Mucosa of descending colon (tissue), 3 donors: Measurements from ENCODE around the gene HSD17B10. TPM values are rescaled to one million over a fixed set of nuclear protein-coding genes. Genes with fewer than 3 reads are reported as not detected.

Experiments used
- ATAC-seq: fragments of 200-7000 bp; cut with Tn5 transposase; one replicate; pipeline ENCODE4 v1.9.1; 2020; ENCODE audit warnings: mild to moderate bottlenecking, moderate library complexity
- DNase-seq, 3 donors: peaks; one replicate each; pipeline ENCODE4 v3.0.0-alpha.2; 2020
- H3K36me3 ChIP-seq: fragments of 200-600 bp; one replicate; pipeline ENCODE4 v1.8.0; 2021; ENCODE audit warnings: low read depth, mild to moderate bottlenecking
- H3K4me1 ChIP-seq: fragments of 200-600 bp; one replicate; pipeline ENCODE4 v1.8.0; 2021; ENCODE audit warnings: low read depth, mild to moderate bottlenecking
- H3K4me3 ChIP-seq: fragments of 200-600 bp; one replicate; pipeline ENCODE4 v1.8.0; 2021; ENCODE audit warnings: mild to moderate bottlenecking
- H3K9me3 ChIP-seq: fragments of 200-600 bp; one replicate; pipeline ENCODE4 v1.8.0; 2021; ENCODE audit warnings: mild to moderate bottlenecking
- intact Hi-C, 2 donors: fragments of 100-400 bp; cut with DNase I in 1 of 2; cut with micrococcal nuclease in 1 of 2; formaldehyde crosslinking; loops; one replicate each; pipeline versions ENCODE4 v1.11.0 to v1.11.1; 2022; cut with DNase I, micrococcal nuclease
- total RNA-seq, 3 donors: library from RNA; stranded (reverse); fragmentation: NEBNext Ultra II Directional in 2 of 3; extraction: Animal tissue kit (Norgen Biotek cat#: 25700) in 2 of 3; gene quantifications; one replicate each; pipeline versions ENCODE4 v1.2.1 to v1.2.4, GENCODE V29; 2021 to 2023
- TF ChIP-seq, protein P1 (sequence below): fragments of 200-600 bp; IDR thresholded peaks from one replicate; pipeline ENCODE4 v1.8.0; 2022; ENCODE audit warnings: antibody characterized with exemption, mild to moderate bottlenecking
- donor health status: DM: no; HTN: no; CAD: no; lungs with moderate emphysema.
- donor health status: DM: no; HTN: no; CAD: no.
- donor health status: DM: no; HTN: yes; CAD: no.

HSD17B10 gene
- total RNA-seq, 3 donors from 2014 or later: 53.4 to 75.8 (median 60.3) TPM

- ATAC-seq: peak; percentile 79
These were observed 18.6 kb upstream of the HSD17B10 start for GRCh38 chrX:53452812-53453211.

GRCh38 chrX:53449632-53450031, 15.5 kb upstream of the HSD17B10 start:
- intact Hi-C loops: loop anchor here in 1 of 2 donors (10.0 kb wide), 1 partner anchor 135 kb away; no protein-coding TSS in a partner anchor

More at GRCh38 chrX:53452812-53453211, 18.6 kb upstream of the HSD17B10 start:
- H3K4me1 ChIP-seq: no peaks in the 10 kb centered on the region
- no peaks in the 10 kb centered on the region for H3K36me3 ChIP-seq
- TF ChIP-seq, protein P1, sequence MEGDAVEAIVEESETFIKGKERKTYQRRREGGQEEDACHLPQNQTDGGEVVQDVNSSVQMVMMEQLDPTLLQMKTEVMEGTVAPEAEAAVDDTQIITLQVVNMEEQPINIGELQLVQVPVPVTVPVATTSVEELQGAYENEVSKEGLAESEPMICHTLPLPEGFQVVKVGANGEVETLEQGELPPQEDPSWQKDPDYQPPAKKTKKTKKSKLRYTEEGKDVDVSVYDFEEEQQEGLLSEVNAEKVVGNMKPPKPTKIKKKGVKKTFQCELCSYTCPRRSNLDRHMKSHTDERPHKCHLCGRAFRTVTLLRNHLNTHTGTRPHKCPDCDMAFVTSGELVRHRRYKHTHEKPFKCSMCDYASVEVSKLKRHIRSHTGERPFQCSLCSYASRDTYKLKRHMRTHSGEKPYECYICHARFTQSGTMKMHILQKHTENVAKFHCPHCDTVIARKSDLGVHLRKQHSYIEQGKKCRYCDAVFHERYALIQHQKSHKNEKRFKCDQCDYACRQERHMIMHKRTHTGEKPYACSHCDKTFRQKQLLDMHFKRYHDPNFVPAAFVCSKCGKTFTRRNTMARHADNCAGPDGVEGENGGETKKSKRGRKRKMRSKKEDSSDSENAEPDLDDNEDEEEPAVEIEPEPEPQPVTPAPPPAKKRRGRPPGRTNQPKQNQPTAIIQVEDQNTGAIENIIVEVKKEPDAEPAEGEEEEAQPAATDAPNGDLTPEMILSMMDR: no peak
- intact Hi-C loops: no loop called here
- no peak overlapping the region for H3K4me3 ChIP-seq
- H3K9me3 ChIP-seq: no peaks in the 10 kb centered on the region
- peak in 1 of 3 donors; percentile 7 for DNase-seq

DNA sequence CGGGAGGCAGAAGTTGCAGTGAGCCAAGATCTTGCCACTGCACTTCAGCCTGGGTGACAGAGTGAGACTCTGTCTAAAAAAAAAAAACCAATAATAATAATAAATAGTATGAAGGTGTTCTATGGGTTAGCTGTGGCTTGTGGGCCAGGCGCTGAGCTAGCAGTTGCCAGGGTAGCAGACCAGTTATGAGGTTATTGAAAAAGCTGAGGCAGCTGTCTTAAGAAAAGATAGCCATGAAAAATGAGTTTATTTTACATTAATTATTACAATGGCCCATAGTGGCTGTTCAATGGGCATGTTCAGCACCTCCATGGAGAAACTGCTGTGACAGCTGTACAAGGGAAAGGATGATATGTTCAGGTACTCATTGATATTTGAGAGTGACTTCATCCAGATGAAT, 13.3 kb upstream of the HSD17B10 start:
- DNase-seq (no peak), ATAC-seq (no peak)
- no peak overlapping the region for H3K4me3 ChIP-seq
- no peaks in the 10 kb centered on the region for H3K9me3 ChIP-seq
- TF ChIP-seq, protein P1: no peak
- H3K36me3 ChIP-seq: no peaks in the 10 kb centered on the region
- H3K4me1 ChIP-seq: no peaks in the 10 kb centered on the region
- intact Hi-C loops: loop anchor here in 1 of 2 donors (10.0 kb wide), 1 partner anchor 133 kb away; no protein-coding TSS in a partner anchor

More at GRCh38 chrX:53449632-53450031, 15.5 kb upstream of the HSD17B10 start:
- Histone ChIP-seq H3K4me1 (no peaks in the 10 kb centered on the region), H3K4me3 (no peak overlapping the region), H3K36me3 (no peaks in the 10 kb centered on the region), H3K9me3 (no peaks in the 10 kb centered on the region)
- ATAC-seq (no peak), DNase-seq (no peak)
- TF ChIP-seq, protein P1: no peak

- peak in 2 of 3 donors; percentile 65 to 67 for DNase-seq
These were observed 11.8 kb upstream of the HSD17B10 start for GRCh38 chrX:53445977-53446376.

GRCh38 chrX:53442322-53442631, 8.1 kb upstream of the HSD17B10 start:
- no peaks in the 10 kb centered on the region for H3K4me1 ChIP-seq
- intact Hi-C loops: loop anchor here in 1 of 2 donors (10.0 kb wide), 1 partner anchor 127 kb away; no protein-coding TSS in a partner anchor
- H3K4me3 ChIP-seq: no peak overlapping the region
- DNase-seq: peak in 1 of 3 donors; percentile 5
- no peaks in the 10 kb centered on the region for H3K36me3 ChIP-seq
- TF ChIP-seq, protein P1: no peak
- no peak for ATAC-seq
- H3K9me3 ChIP-seq: no peaks in the 10 kb centered on the region

More at GRCh38 chrX:53445977-53446376, 11.8 kb upstream of the HSD17B10 start:
- peak; percentile 31 for ATAC-seq
- TF ChIP-seq, protein P1: peak; percentile 18
- Histone ChIP-seq H3K36me3 (no peaks in the 10 kb centered on the region), H3K4me1 (no peaks in the 10 kb centered on the region), H3K9me3 (no peaks in the 10 kb centered on the region), H3K4me3 (no peak overlapping the region)
- intact Hi-C loops: loop anchor here in 1 of 2 donors (10.0 kb wide), 1 partner anchor 131 kb away; no protein-coding TSS in a partner anchor
